Measurements from ENCODE around the gene OSMR. TPM values are rescaled to one million over a fixed set of nuclear protein-coding genes. Genes with fewer than 3 reads are reported as not detected.

The OSMR gene
- polyA plus RNA-seq, 1 donor from 2014 or later = not detected

DNA sequence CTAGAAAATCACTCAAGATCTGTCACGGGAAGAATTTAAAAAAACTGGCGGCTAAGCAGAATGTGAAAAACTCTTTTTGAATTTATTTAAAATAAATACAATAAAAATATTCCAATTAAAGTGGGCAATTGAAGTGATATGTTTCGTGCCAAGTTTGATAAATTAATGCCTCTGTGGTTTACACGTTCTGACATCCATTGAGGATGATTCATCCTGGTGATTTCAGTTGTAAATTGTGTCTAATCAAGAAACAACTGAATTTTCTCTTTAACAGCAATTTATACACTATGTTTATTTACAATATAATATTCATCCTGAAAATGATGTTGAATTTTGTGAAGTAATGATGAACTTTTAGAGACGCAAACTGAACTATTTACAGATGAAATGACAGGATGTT is 21.0 kb upstream of the OSMR start:
- Histone ChIP-seq H3F3A (ENCODE audit: insufficient read depth, low read length, poor library complexity, severe bottlenecking) (no peaks in the 10 kb centered on the region), H3K27me3 (ENCODE audit: insufficient read depth, low read depth, low read length) (no peaks in the 10 kb centered on the region), H3K36me3 (ENCODE audit: insufficient read depth, low read length) (no peaks in the 10 kb centered on the region), H3K9ac (ENCODE audit: low read length) (no peak overlapping the region), H3K79me2 (replicated peaks; ENCODE audit: insufficient read depth, low read length) (no peaks in the 10 kb centered on the region), H3K4me2 (ENCODE audit: low read length) (no peak overlapping the region), H4K20me1 (ENCODE audit: insufficient read depth) (no peaks in the 10 kb centered on the region), H3K9me3 (ENCODE audit: low read length) (no peaks in the 10 kb centered on the region), H2AFZ (ENCODE audit: low read depth, low read length) (no peak overlapping the region), H3K9me2 (ENCODE audit: insufficient read depth, low read length) (no peaks in the 10 kb centered on the region), H3K27ac (ENCODE audit: low read length) (no peak overlapping the region), H3K4me3 (ENCODE audit: low read length) (no peak overlapping the region)
- no peak for TF ChIP-seq EZH2 (IDR thresholded peaks at IDR 0.05; ENCODE audit: borderline replicate concordance, insufficient read depth, low read length, poor library complexity, severe bottlenecking)
- TF ChIP-seq POLR2AphosphoS5 (IDR thresholded peaks at IDR 0.05) = no peak
- TF ChIP-seq EP300 (conservative IDR thresholded peaks at IDR 0.05; ENCODE audit: poor library complexity, severe bottlenecking) = no peak
- TF ChIP-seq SMC3 (conservative IDR thresholded peaks at IDR 0.05; ENCODE audit: poor library complexity) = no peak
- no peak for TF ChIP-seq RAD21 (conservative IDR thresholded peaks at IDR 0.05)
- TF ChIP-seq, protein P1, sequence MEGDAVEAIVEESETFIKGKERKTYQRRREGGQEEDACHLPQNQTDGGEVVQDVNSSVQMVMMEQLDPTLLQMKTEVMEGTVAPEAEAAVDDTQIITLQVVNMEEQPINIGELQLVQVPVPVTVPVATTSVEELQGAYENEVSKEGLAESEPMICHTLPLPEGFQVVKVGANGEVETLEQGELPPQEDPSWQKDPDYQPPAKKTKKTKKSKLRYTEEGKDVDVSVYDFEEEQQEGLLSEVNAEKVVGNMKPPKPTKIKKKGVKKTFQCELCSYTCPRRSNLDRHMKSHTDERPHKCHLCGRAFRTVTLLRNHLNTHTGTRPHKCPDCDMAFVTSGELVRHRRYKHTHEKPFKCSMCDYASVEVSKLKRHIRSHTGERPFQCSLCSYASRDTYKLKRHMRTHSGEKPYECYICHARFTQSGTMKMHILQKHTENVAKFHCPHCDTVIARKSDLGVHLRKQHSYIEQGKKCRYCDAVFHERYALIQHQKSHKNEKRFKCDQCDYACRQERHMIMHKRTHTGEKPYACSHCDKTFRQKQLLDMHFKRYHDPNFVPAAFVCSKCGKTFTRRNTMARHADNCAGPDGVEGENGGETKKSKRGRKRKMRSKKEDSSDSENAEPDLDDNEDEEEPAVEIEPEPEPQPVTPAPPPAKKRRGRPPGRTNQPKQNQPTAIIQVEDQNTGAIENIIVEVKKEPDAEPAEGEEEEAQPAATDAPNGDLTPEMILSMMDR (IDR thresholded peaks at IDR 0.05; ENCODE audit: poor library complexity, severe bottlenecking) = no peak
- TF ChIP-seq TAF1 (IDR thresholded peaks at IDR 0.05; ENCODE audit: low read depth) = no peak
- TF ChIP-seq REST (IDR thresholded peaks at IDR 0.05; ENCODE audit: borderline replicate concordance) = no peak
- no peak for TF ChIP-seq MXI1 (conservative IDR thresholded peaks at IDR 0.05; ENCODE audit: poor library complexity, severe bottlenecking)

- no peak overlapping the region for H3K4me2 ChIP-seq (ENCODE audit: low read length)
- H2AFZ ChIP-seq (ENCODE audit: low read depth, low read length) = no peak overlapping the region
- no peaks in the 10 kb centered on the region for H3K27me3 ChIP-seq (ENCODE audit: insufficient read depth, low read depth, low read length)
- TF ChIP-seq EP300 (conservative IDR thresholded peaks at IDR 0.05; ENCODE audit: poor library complexity, severe bottlenecking) (no peak), SMC3 (conservative IDR thresholded peaks at IDR 0.05; ENCODE audit: poor library complexity) (no peak), TAF1 (IDR thresholded peaks at IDR 0.05; ENCODE audit: low read depth) (no peak), RAD21 (conservative IDR thresholded peaks at IDR 0.05) (no peak), POLR2AphosphoS5 (IDR thresholded peaks at IDR 0.05) (no peak), REST (IDR thresholded peaks at IDR 0.05; ENCODE audit: borderline replicate concordance) (no peak), EZH2 (IDR thresholded peaks at IDR 0.05; ENCODE audit: borderline replicate concordance, insufficient read depth, low read length, poor library complexity, severe bottlenecking) (no peak), MXI1 (conservative IDR thresholded peaks at IDR 0.05; ENCODE audit: poor library complexity, severe bottlenecking) (no peak)
- TF ChIP-seq, protein P1 (IDR thresholded peaks at IDR 0.05; ENCODE audit: poor library complexity, severe bottlenecking) = no peak
- no peak overlapping the region for H3K9ac ChIP-seq (ENCODE audit: low read length)
- no peaks in the 10 kb centered on the region for H3K79me2 ChIP-seq (replicated peaks; ENCODE audit: insufficient read depth, low read length)
- no peaks in the 10 kb centered on the region for H4K20me1 ChIP-seq (ENCODE audit: insufficient read depth)
- H3K9me3 ChIP-seq (ENCODE audit: low read length) = no peaks in the 10 kb centered on the region
- H3K9me2 ChIP-seq (ENCODE audit: insufficient read depth, low read length) = no peaks in the 10 kb centered on the region
- H3K36me3 ChIP-seq (ENCODE audit: insufficient read depth, low read length) = no peaks in the 10 kb centered on the region
- no peak overlapping the region for H3K27ac ChIP-seq (ENCODE audit: low read length)
- no peaks in the 10 kb centered on the region for H3F3A ChIP-seq (ENCODE audit: insufficient read depth, low read length, poor library complexity, severe bottlenecking)
- H3K4me3 ChIP-seq (ENCODE audit: low read length) = no peak overlapping the region
Measured at GRCh38 chr5:38825494-38825893, 20.3 kb upstream of the OSMR start.
